Fibroblast of skin of scalp (primary cell): ENCODE data around the gene HLA-DOA.

ENCODE experiments used
- DNase-seq: peaks from one replicate; pipeline ENCODE4 v3.0.0-alpha.2; 2013

Gene HLA-DOA

GRCh38 chr6:32962213-32962826, 47.1 kb downstream of the HLA-DOA start:
- no peak for DNase-seq

GRCh38 chr6:32960563-32960962, 48.8 kb downstream of the HLA-DOA start:
- DNase-seq = no peak

GRCh38 chr6:32956176-32956575, 53.2 kb downstream of the HLA-DOA start:
- no peak for DNase-seq

- DNase-seq = no peak
Measured at GRCh38 chr6:32954986-32955802, 54.2 kb downstream of the HLA-DOA start.

- DNase-seq = no peak
Measured at GRCh38 chr6:32954267-32954666, 55.1 kb downstream of the HLA-DOA start.
